ENCODE measurements around the gene PLA2G6. TPM values are rescaled to one million over a fixed set of nuclear protein-coding genes. Genes with fewer than 3 reads are reported as not detected.

The PLA2G6 gene
- total RNA-seq, 4 donors from 2014 or later = 46.0 to 88.4 (median 64.8) TPM

- H3K4me3 ChIP-seq (ENCODE audit: low read depth, poor library complexity, severe bottlenecking) = no peak overlapping the region
- no peak for DNase-seq (ENCODE audit: low spot score in 2 of 2)
- 92 to 93% methylated on average over 24 to 28 of the region's 28 CpGs for WGBS, 2 donors
- intact Hi-C loops (cut with DNase I; ENCODE audit: low total_unique reads) = no loop called here
- TF ChIP-seq CTCF (IDR thresholded peaks at IDR 0.05) (no peak), POLR2A (IDR thresholded peaks at IDR 0.05) (no peak)
These were observed 48.8 kb downstream of the PLA2G6 start for GRCh38 chr22:38132794-38133193.

GRCh38 chr22:38132136-38132535 lies 49.5 kb downstream of the PLA2G6 start:
- H3K4me3 ChIP-seq (ENCODE audit: low read depth, poor library complexity, severe bottlenecking) = no peak overlapping the region
- WGBS, 2 donors = 90 to 93% methylated on average over 7 of the region's 7 CpGs
- intact Hi-C loops (cut with DNase I; ENCODE audit: low total_unique reads) = no loop called here
- TF ChIP-seq POLR2A (IDR thresholded peaks at IDR 0.05) (no peak), CTCF (IDR thresholded peaks at IDR 0.05) (no peak)
- no peak for DNase-seq (ENCODE audit: low spot score in 2 of 2)

- DNase-seq (ENCODE audit: low spot score in 2 of 2) = no peak
- TF ChIP-seq CTCF (IDR thresholded peaks at IDR 0.05) (no peak), POLR2A (IDR thresholded peaks at IDR 0.05) (no peak)
- H3K4me3 ChIP-seq (ENCODE audit: low read depth, poor library complexity, severe bottlenecking) = no peak overlapping the region
- intact Hi-C loops (cut with DNase I; ENCODE audit: low total_unique reads) = no loop called here
- 74 to 78% methylated on average over 2 of the region's 2 CpGs for WGBS, 2 donors
These were observed 50.2 kb downstream of the PLA2G6 start for GRCh38 chr22:38131399-38131798.

- WGBS, 2 donors = 78 to 84% methylated on average over 9 of the region's 9 CpGs
- no peak for TF ChIP-seq CTCF (IDR thresholded peaks at IDR 0.05)
- TF ChIP-seq POLR2A (IDR thresholded peaks at IDR 0.05) = no peak
- intact Hi-C loops (cut with DNase I; ENCODE audit: low total_unique reads) = no loop called here
- no peak for DNase-seq (ENCODE audit: low spot score in 2 of 2)
- no peak overlapping the region for H3K4me3 ChIP-seq (ENCODE audit: low read depth, poor library complexity, severe bottlenecking)
These were observed 51.8 kb downstream of the PLA2G6 start for GRCh38 chr22:38129856-38130255.

- no peak for TF ChIP-seq POLR2A (IDR thresholded peaks at IDR 0.05)
- no peak for TF ChIP-seq CTCF (IDR thresholded peaks at IDR 0.05)
- H3K4me3 ChIP-seq (ENCODE audit: low read depth, poor library complexity, severe bottlenecking) = no peak overlapping the region
- WGBS, 2 donors = 77 to 80% methylated on average over 9 to 10 of the region's 10 CpGs
- intact Hi-C loops (cut with DNase I; ENCODE audit: low total_unique reads) = no loop called here
- no peak for DNase-seq (ENCODE audit: low spot score in 2 of 2)
These were observed 52.6 kb downstream of the PLA2G6 start for GRCh38 chr22:38129021-38129420.

GRCh38 chr22:38127869-38128268 lies 53.8 kb downstream of the PLA2G6 start:
- no peak for TF ChIP-seq POLR2A (IDR thresholded peaks at IDR 0.05)
- intact Hi-C loops (cut with DNase I; ENCODE audit: low total_unique reads) = no loop called here
- no peak for DNase-seq (ENCODE audit: low spot score in 2 of 2)
- 94 to 95% methylated on average over 6 to 8 of the region's 9 CpGs for WGBS, 2 donors
- H3K4me3 ChIP-seq (ENCODE audit: low read depth, poor library complexity, severe bottlenecking) = no peak overlapping the region

All from lower leg skin (tissue), 4 donors.